T-cell (primary cell): ENCODE measurements around the gene SSX7. TPM values are rescaled to one million over a fixed set of nuclear protein-coding genes. Genes with fewer than 3 reads are reported as not detected.
"Not testable (repeated sequence)": the region's sequence is repeated elsewhere in the genome, so short reads cannot be mapped to it uniquely, and the experiment has no call there.

Source experiments
- ATAC-seq, 4 experiments: fragments of 200-7000 bp in 3 of 4; fragments of 150-1000 bp in 1 of 4; cut with Tn5 transposase; replicated peaks in 1 of 4; 1 replicate in 3 of 4; 2 replicates in 1 of 4; pipeline ENCODE4 v1.10.0; 2021; ENCODE audit warnings: moderate library complexity in 3 of 4, mild to moderate bottlenecking in 2 of 4, moderate number of reproducible peaks in 1 of 4
- CTCF ChIA-PET, 2 donors: fragments of 300-600 bp; sonication (Branson Sonifier 250); formaldehyde crosslinking; loops; one replicate each; lab custom pipeline; 2022; ENCODE audit warnings: antibody characterized with exemption in 2 of 2; lab: Charles Lee
- POLR2A ChIA-PET, 2 donors: fragments of 300-600 bp; sonication (Branson Sonifier 250); formaldehyde crosslinking; loops; one replicate each; lab custom pipeline; 2022; ENCODE audit warnings: antibody characterized with exemption in 2 of 2; lab: Charles Lee
- DNase-seq, 35 experiments: peaks; one replicate each; pipeline versions ENCODE4 v3.0.0 to v3.0.0-alpha.2; 2013 to 2023
- H3K27ac ChIP-seq: one replicate; pipeline ENCODE4 v1.5.1; 2013; ENCODE audit warnings: low read length
- H3K27me3 ChIP-seq, 2 experiments: replicated peaks in 1 of 2; 1 replicate in 1 of 2; 2 replicates in 1 of 2; pipeline versions ENCODE4 v1.6.1 to v1.7.0; 2013; ENCODE audit warnings: low read length in 1 of 2, mixed read lengths in 1 of 2; ENCODE audit not compliant: control insufficient read depth in 2 of 2, insufficient read depth in 2 of 2; ENCODE audit errors: extremely low read depth in 1 of 2
- H3K36me3 ChIP-seq, 2 donors: 1 replicate in 1 of 2; 2 replicates in 1 of 2; pipeline versions ENCODE4 v1.6.1 to v1.7.0; 2013; ENCODE audit warnings: low read length in 1 of 2; ENCODE audit not compliant: control insufficient read depth in 2 of 2, insufficient read depth in 1 of 2; ENCODE audit errors: extremely low read depth in 1 of 2
- H3K4me1 ChIP-seq, 2 experiments: 1 replicate in 1 of 2; 2 replicates in 1 of 2; pipeline versions ENCODE4 v1.6.1 to v1.7.0; 2013; ENCODE audit warnings: low read length in 2 of 2, mixed read lengths in 1 of 2; ENCODE audit not compliant: insufficient read depth in 2 of 2, control insufficient read depth in 1 of 2; ENCODE audit errors: extremely low read depth in 1 of 2
- H3K4me3 ChIP-seq, 2 donors: 1 replicate in 1 of 2; 2 replicates in 1 of 2; pipeline versions ENCODE4 v1.5.1 to v1.7.0; 2013; ENCODE audit warnings: mild to moderate bottlenecking in 2 of 2, low read length in 1 of 2, moderate library complexity in 1 of 2; ENCODE audit not compliant: control insufficient read depth in 1 of 2; ENCODE audit errors: extremely low read depth in 1 of 2
- H3K9me3 ChIP-seq: 2 replicates; pipeline ENCODE4 v1.7.0; 2013
- H3K27ac Mint-ChIP-seq, 2 donors: one replicate each; pipeline ENCODE4 v1.8.0; 2020 to 2021; ENCODE audit warnings: mild to moderate bottlenecking in 2 of 2, mixed read lengths in 2 of 2
- H3K27me3 Mint-ChIP-seq, 2 donors: one replicate each; pipeline ENCODE4 v1.8.0; 2021 to 2022; ENCODE audit warnings: mixed read lengths in 2 of 2
- H3K36me3 Mint-ChIP-seq: one replicate; pipeline ENCODE4 v1.8.0; 2021; ENCODE audit warnings: mixed read lengths
- H3K4me1 Mint-ChIP-seq, 3 donors: one replicate each; pipeline ENCODE4 v1.8.0; 2020 to 2022; ENCODE audit warnings: mixed read lengths in 3 of 3, mild to moderate bottlenecking in 1 of 3
- H3K4me3 Mint-ChIP-seq, 3 donors: one replicate each; pipeline ENCODE4 v1.8.0; 2020 to 2022; ENCODE audit warnings: mild to moderate bottlenecking in 3 of 3, mixed read lengths in 3 of 3, moderate library complexity in 3 of 3
- H3K9me3 Mint-ChIP-seq, 3 donors: one replicate each; pipeline ENCODE4 v1.8.0; 2020 to 2022; ENCODE audit warnings: mixed read lengths in 3 of 3
- WGBS: methylation state at CpG from one replicate; pipeline ENCODE4 v1.1.5; 2013; ENCODE audit warnings: missing lambda C conversion rate; ENCODE audit not compliant: insufficient coverage; 5-methylcytosine and 5-hydroxymethylcytosine counted together
- total RNA-seq, 35 experiments: library from RNA in 6 of 35; stranded (reverse) in 6 of 35; fragments of 120-200 nt in 1 of 35; gene quantifications; one replicate each; pipeline versions ENCODE4 v1.2.1 to v1.2.4 and lab custom pipeline; 2013 to 2026

SSX7 gene
- total RNA-seq (not detected), total RNA-seq (lab: John Stamatoyannopoulos, UW) (0 reads per million in 29 experiments)
- not detected for total RNA-seq (2013)

- ATAC-seq, H3K27ac Mint-ChIP-seq, H3K27me3 ChIP-seq, H3K9me3 Mint-ChIP-seq, DNase-seq, H3K4me3 ChIP-seq, POLR2A ChIA-PET, H3K36me3 Mint-ChIP-seq, H3K36me3 ChIP-seq, H3K4me1 ChIP-seq, H3K9me3 ChIP-seq, H3K4me3 Mint-ChIP-seq, H3K27ac ChIP-seq, H3K4me1 Mint-ChIP-seq, CTCF ChIA-PET: not testable (repeated sequence)
- H3K27me3 Mint-ChIP-seq: peaks cover 6 to 27% of the 10 kb centered on the region in 2 donors
- WGBS: 83% methylated on average over 1 of the region's 9 CpGs
These were observed at the start of gene SSX7 for GRCh38 chrX:52654800-52655199. Gene SSX7, minus strand, starts transcription at chrX:52654900. Its CDS starts 1,428 bp downstream, at chrX:52653472.

- H3K4me1 Mint-ChIP-seq, DNase-seq, CTCF ChIA-PET, H3K9me3 Mint-ChIP-seq, H3K9me3 ChIP-seq, H3K36me3 Mint-ChIP-seq, H3K27ac Mint-ChIP-seq, H3K36me3 ChIP-seq, ATAC-seq, H3K4me3 Mint-ChIP-seq, POLR2A ChIA-PET, H3K4me1 ChIP-seq, H3K27me3 Mint-ChIP-seq, H3K4me3 ChIP-seq, H3K27ac ChIP-seq, H3K27me3 ChIP-seq: not testable (repeated sequence)
- no CpG with 5 or more reads among the region's 4 CpGs for WGBS
These were observed 37.3 kb upstream of the SSX7 start for GRCh38 chrX:52692034-52692433.

GRCh38 chrX:52662218-52662617, 7.5 kb upstream of the SSX7 start:
- H3K4me1 ChIP-seq, H3K4me3 ChIP-seq, CTCF ChIA-PET, ATAC-seq, H3K27ac ChIP-seq, H3K4me3 Mint-ChIP-seq, H3K27me3 ChIP-seq, H3K36me3 Mint-ChIP-seq, POLR2A ChIA-PET, DNase-seq, H3K4me1 Mint-ChIP-seq, H3K36me3 ChIP-seq, H3K9me3 Mint-ChIP-seq, H3K27ac Mint-ChIP-seq, H3K27me3 Mint-ChIP-seq, H3K9me3 ChIP-seq: not testable (repeated sequence)
- WGBS: no CpG with 5 or more reads among the region's 2 CpGs

GRCh38 chrX:52655475-52655874, 775 bp upstream of the SSX7 start:
- POLR2A ChIA-PET, CTCF ChIA-PET, H3K9me3 ChIP-seq, DNase-seq, H3K27me3 ChIP-seq, H3K4me1 Mint-ChIP-seq, H3K4me1 ChIP-seq, H3K36me3 Mint-ChIP-seq, H3K27ac ChIP-seq, H3K9me3 Mint-ChIP-seq, H3K27ac Mint-ChIP-seq, H3K36me3 ChIP-seq, ATAC-seq, H3K4me3 Mint-ChIP-seq, H3K4me3 ChIP-seq: not testable (repeated sequence)
- peaks cover 6 to 27% of the 10 kb centered on the region in 2 donors for H3K27me3 Mint-ChIP-seq
- no CpG with 5 or more reads among the region's 8 CpGs for WGBS

GRCh38 chrX:52650676-52651075, 4.0 kb downstream of the SSX7 start:
- H3K27me3 ChIP-seq, CTCF ChIA-PET, ATAC-seq, H3K9me3 Mint-ChIP-seq, DNase-seq, H3K36me3 Mint-ChIP-seq, H3K4me1 Mint-ChIP-seq, H3K4me3 ChIP-seq, H3K36me3 ChIP-seq, H3K9me3 ChIP-seq, H3K4me1 ChIP-seq, H3K27ac ChIP-seq, H3K27ac Mint-ChIP-seq, POLR2A ChIA-PET, H3K4me3 Mint-ChIP-seq: not testable (repeated sequence)
- peaks cover 6 to 27% of the 10 kb centered on the region in 2 donors for H3K27me3 Mint-ChIP-seq
- WGBS: no CpG with 5 or more reads among the region's 3 CpGs

GRCh38 chrX:52648956-52649355, 5.7 kb downstream of the SSX7 start:
- H3K4me3 Mint-ChIP-seq, DNase-seq, H3K27ac Mint-ChIP-seq, POLR2A ChIA-PET, H3K9me3 ChIP-seq, ATAC-seq, H3K9me3 Mint-ChIP-seq, H3K36me3 ChIP-seq, H3K27me3 ChIP-seq, H3K36me3 Mint-ChIP-seq, H3K4me3 ChIP-seq, CTCF ChIA-PET, H3K4me1 ChIP-seq, H3K4me1 Mint-ChIP-seq, H3K27ac ChIP-seq: not testable (repeated sequence)
- no CpG with 5 or more reads among the region's 7 CpGs for WGBS
- peaks cover 6 to 28% of the 10 kb centered on the region in 2 donors for H3K27me3 Mint-ChIP-seq

GRCh38 chrX:52628483-52628882, 26.2 kb downstream of the SSX7 start:
- ATAC-seq, CTCF ChIA-PET: not testable (repeated sequence)
- no CpG with 5 or more reads among the region's 3 CpGs for WGBS

More at GRCh38 chrX:52628483-52628882, 26.2 kb downstream of the SSX7 start:
- H3K4me1 Mint-ChIP-seq, H3K9me3 ChIP-seq, H3K27ac Mint-ChIP-seq, H3K4me1 ChIP-seq, H3K27me3 ChIP-seq, H3K27ac ChIP-seq, DNase-seq, H3K36me3 ChIP-seq, H3K9me3 Mint-ChIP-seq, H3K4me3 Mint-ChIP-seq, POLR2A ChIA-PET, H3K4me3 ChIP-seq, H3K36me3 Mint-ChIP-seq: not testable (repeated sequence)
- H3K27me3 Mint-ChIP-seq: peaks cover 0 to 39% of the 10 kb centered on the region in 2 donors
